Natural killer cell treated with Interleukin-12 subunit alpha and Interleukin-12 subunit beta and Interleukin-15 and Interleukin-18, amount 100 ng/mL, for 72 hours (primary cell): ENCODE data around the gene ZYG11B. TPM values are rescaled to one million over a fixed set of nuclear protein-coding genes. Genes with fewer than 3 reads are reported as not detected.
"Not testable (repeated sequence)": the region's sequence is repeated elsewhere in the genome, so short reads cannot be mapped to it uniquely, and the experiment has no call there.

Source experiments
- ATAC-seq, 2 donors: fragments of 150-1000 bp; cut with Tn5 transposase in 1 of 2; sonication (Bioruptor Pico), chemical (Tn5 transposase) in 1 of 2; 2 replicates each; pipeline ENCODE4 v1.10.0; 2021
- DNase-seq: peaks from one replicate; pipeline ENCODE4 v3.0.0; 2022; ENCODE audit warnings: low spot score
- H3K27ac Mint-ChIP-seq, 2 donors: 1 replicate in 1 of 2; 2 replicates in 1 of 2; pipeline ENCODE4 v1.8.0; 2022; ENCODE audit warnings: mixed read lengths in 2 of 2, mild to moderate bottlenecking in 1 of 2, moderate library complexity in 1 of 2
- H3K27me3 Mint-ChIP-seq, 2 donors: 1 replicate in 1 of 2; 2 replicates in 1 of 2; pipeline ENCODE4 v1.8.0; 2022; ENCODE audit warnings: mixed read lengths in 2 of 2
- H3K36me3 Mint-ChIP-seq: one replicate; pipeline ENCODE4 v1.8.0; 2022; ENCODE audit warnings: mixed read lengths
- H3K4me1 Mint-ChIP-seq, 2 donors: 1 replicate in 1 of 2; 2 replicates in 1 of 2; pipeline ENCODE4 v1.8.0; 2022; ENCODE audit warnings: low read depth in 2 of 2, mixed read lengths in 2 of 2, mild to moderate bottlenecking in 1 of 2
- H3K4me3 Mint-ChIP-seq: one replicate; pipeline ENCODE4 v1.8.0; 2022; ENCODE audit warnings: mixed read lengths
- H3K9me3 Mint-ChIP-seq: 2 replicates; pipeline ENCODE4 v1.8.0; 2022; ENCODE audit warnings: mixed read lengths
- total RNA-seq, 2 donors: library from RNA; stranded (reverse); gene quantifications; one replicate each; pipeline ENCODE4 v1.2.3, GENCODE V29; 2022

ZYG11B gene
- total RNA-seq, 2 donors from 2014 or later, result 5.8 to 8.3 TPM

- no peaks in the 10 kb centered on the region for H3K4me1 Mint-ChIP-seq
- no peaks in the 10 kb centered on the region for H3K9me3 Mint-ChIP-seq
- H3K27ac Mint-ChIP-seq, result no peak overlapping the region
- ATAC-seq, result no peak
- no peaks in the 10 kb centered on the region for H3K27me3 Mint-ChIP-seq
- H3K36me3 Mint-ChIP-seq, result no peaks in the 10 kb centered on the region
- no peak for DNase-seq
- H3K4me3 Mint-ChIP-seq, result no peak overlapping the region
These were observed 74.8 kb downstream of the ZYG11B start for GRCh38 chr1:52801011-52801410.

GRCh38 chr1:52804083-52804482, 77.8 kb downstream of the ZYG11B start:
- ATAC-seq, DNase-seq, H3K27ac Mint-ChIP-seq, H3K36me3 Mint-ChIP-seq, H3K27me3 Mint-ChIP-seq, H3K4me3 Mint-ChIP-seq, H3K9me3 Mint-ChIP-seq, H3K4me1 Mint-ChIP-seq: not testable (repeated sequence)

- H3K4me3 Mint-ChIP-seq, result no peak overlapping the region
- no peak for DNase-seq
- no peaks in the 10 kb centered on the region for H3K9me3 Mint-ChIP-seq
- ATAC-seq, result no peak
- H3K27me3 Mint-ChIP-seq, result no peaks in the 10 kb centered on the region
- no peaks in the 10 kb centered on the region for H3K4me1 Mint-ChIP-seq
- H3K36me3 Mint-ChIP-seq, result peaks cover 5% of the 10 kb centered on the region
- H3K27ac Mint-ChIP-seq, result no peak overlapping the region
These were observed 88.2 kb downstream of the ZYG11B start for GRCh38 chr1:52814465-52814864.

GRCh38 chr1:52820830-52821229, 94.6 kb downstream of the ZYG11B start:
- not testable (repeated sequence) for H3K4me3 Mint-ChIP-seq, H3K27ac Mint-ChIP-seq, ATAC-seq, H3K27me3 Mint-ChIP-seq, H3K9me3 Mint-ChIP-seq, H3K36me3 Mint-ChIP-seq, H3K4me1 Mint-ChIP-seq, DNase-seq

- H3K4me1 Mint-ChIP-seq, result no peaks in the 10 kb centered on the region
- no peak overlapping the region for H3K27ac Mint-ChIP-seq
- H3K9me3 Mint-ChIP-seq, result no peaks in the 10 kb centered on the region
- no peaks in the 10 kb centered on the region for H3K27me3 Mint-ChIP-seq
- no peaks in the 10 kb centered on the region for H3K36me3 Mint-ChIP-seq
- no peak overlapping the region for H3K4me3 Mint-ChIP-seq
- ATAC-seq, result no peak
- DNase-seq, result no peak
These were observed 99.6 kb downstream of the ZYG11B start for GRCh38 chr1:52825868-52826267.

GRCh38 chr1:52834798-52835197, 108.5 kb downstream of the ZYG11B start:
- no peak for DNase-seq
- Mint-ChIP-seq H3K4me3 (no peak overlapping the region), H3K27ac (no peak overlapping the region), H3K4me1 (no peaks in the 10 kb centered on the region), H3K36me3 (no peaks in the 10 kb centered on the region), H3K9me3 (no peaks in the 10 kb centered on the region), H3K27me3 (peaks cover 6 to 7% of the 10 kb centered on the region in 2 donors)
- ATAC-seq, result no peak

- no peak for DNase-seq
- Mint-ChIP-seq H3K27me3 (peaks cover 7% of the 10 kb centered on the region in 2 donors), H3K4me1 (no peaks in the 10 kb centered on the region), H3K9me3 (no peaks in the 10 kb centered on the region), H3K4me3 (no peak overlapping the region), H3K27ac (no peak overlapping the region), H3K36me3 (no peaks in the 10 kb centered on the region)
- no peak for ATAC-seq
These were observed 109.8 kb downstream of the ZYG11B start for GRCh38 chr1:52836035-52836434.

- not testable (repeated sequence) for H3K4me3 Mint-ChIP-seq, DNase-seq, H3K27ac Mint-ChIP-seq
These were observed 112.9 kb downstream of the ZYG11B start for GRCh38 chr1:52839175-52839574.

GRCh38 chr1:52842643-52843310, 116.5 kb downstream of the ZYG11B start, which contains the start of gene ZYG11A:
ZYG11A (plus strand) TSS chr1:52842760; CDS start chr1:52842884, 124 bp downstream.
- peak; percentile 72 for DNase-seq
- Mint-ChIP-seq H3K27ac (no peak within 1 kb of the TSS), H3K9me3 (no peaks in the 10 kb centered on the region), H3K36me3 (no peaks in the 10 kb centered on the region), H3K4me3 (peak within 1 kb of the TSS; percentile 71), H3K27me3 (peaks cover 18 to 22% of the 10 kb centered on the region in 2 donors), H3K4me1 (peaks cover 0 to 3% of the 10 kb centered on the region in 2 donors)
- peak; percentile 95 to 99 for ATAC-seq

More at GRCh38 chr1:52839175-52839574, 112.9 kb downstream of the ZYG11B start:
- H3K9me3 Mint-ChIP-seq, ATAC-seq, H3K36me3 Mint-ChIP-seq, H3K4me1 Mint-ChIP-seq: not testable (repeated sequence)
- H3K27me3 Mint-ChIP-seq, result peaks cover 14 to 15% of the 10 kb centered on the region in 2 donors

GRCh38 chr1:52845119-52845518, 118.9 kb downstream of the ZYG11B start:
- H3K27me3 Mint-ChIP-seq, result peaks cover 18 to 22% of the 10 kb centered on the region in 2 donors
- H3K36me3 Mint-ChIP-seq, H3K4me1 Mint-ChIP-seq, H3K4me3 Mint-ChIP-seq, DNase-seq, H3K27ac Mint-ChIP-seq, H3K9me3 Mint-ChIP-seq, ATAC-seq: not testable (repeated sequence)

- Mint-ChIP-seq H3K4me1 (peaks cover 0 to 3% of the 10 kb centered on the region in 2 donors), H3K27me3 (peaks cover 21 to 29% of the 10 kb centered on the region in 2 donors), H3K4me3 (no peak overlapping the region), H3K36me3 (no peaks in the 10 kb centered on the region), H3K9me3 (no peaks in the 10 kb centered on the region), H3K27ac (no peak overlapping the region)
- ATAC-seq, result no peak
- no peak for DNase-seq
These were observed 122.2 kb downstream of the ZYG11B start for GRCh38 chr1:52848423-52848822.

GRCh38 chr1:52850951-52851350, 124.7 kb downstream of the ZYG11B start:
- no peaks in the 10 kb centered on the region for H3K4me1 Mint-ChIP-seq
- no peak overlapping the region for H3K4me3 Mint-ChIP-seq
- DNase-seq, result no peak
- no peaks in the 10 kb centered on the region for H3K36me3 Mint-ChIP-seq
- ATAC-seq, result no peak
- H3K27ac Mint-ChIP-seq, result no peak overlapping the region
- no peaks in the 10 kb centered on the region for H3K9me3 Mint-ChIP-seq
- peaks cover 7 to 11% of the 10 kb centered on the region in 2 donors for H3K27me3 Mint-ChIP-seq

GRCh38 chr1:52852854-52853253, 126.6 kb downstream of the ZYG11B start:
- Mint-ChIP-seq H3K4me3 (no peak overlapping the region), H3K9me3 (no peaks in the 10 kb centered on the region)
- DNase-seq, result no peak

GRCh38 chr1:52855584-52855983, 129.3 kb downstream of the ZYG11B start:
- ATAC-seq, result no peak
- no peak for DNase-seq
- H3K4me3 Mint-ChIP-seq, result no peak overlapping the region

More at GRCh38 chr1:52852854-52853253, 126.6 kb downstream of the ZYG11B start:
- Mint-ChIP-seq H3K36me3 (no peaks in the 10 kb centered on the region), H3K4me1 (no peaks in the 10 kb centered on the region), H3K27me3 (peaks cover 6 to 8% of the 10 kb centered on the region in 2 donors), H3K27ac (no peak overlapping the region)
- no peak for ATAC-seq

GRCh38 chr1:52856026-52856425, 129.8 kb downstream of the ZYG11B start:
- DNase-seq (no peak), ATAC-seq (no peak)
- no peak overlapping the region for H3K27ac Mint-ChIP-seq
- H3K27me3 Mint-ChIP-seq, result peaks cover under 1 to 2% of the 10 kb centered on the region in 2 donors
- H3K9me3 Mint-ChIP-seq, result no peaks in the 10 kb centered on the region
- no peaks in the 10 kb centered on the region for H3K36me3 Mint-ChIP-seq
- H3K4me3 Mint-ChIP-seq, result no peak overlapping the region
- H3K4me1 Mint-ChIP-seq, result no peaks in the 10 kb centered on the region

More at GRCh38 chr1:52855584-52855983, 129.3 kb downstream of the ZYG11B start:
- no peak overlapping the region for H3K27ac Mint-ChIP-seq
- H3K36me3 Mint-ChIP-seq, result no peaks in the 10 kb centered on the region
- H3K4me1 Mint-ChIP-seq, result no peaks in the 10 kb centered on the region
- peaks cover 4 to 5% of the 10 kb centered on the region in 2 donors for H3K27me3 Mint-ChIP-seq
- no peaks in the 10 kb centered on the region for H3K9me3 Mint-ChIP-seq
